Measurements from ENCODE around the gene BRAF.
"Not testable (repeated sequence)": the region's sequence is repeated elsewhere in the genome, so short reads cannot be mapped to it uniquely, and the experiment has no call there.

BRAF gene

DNA sequence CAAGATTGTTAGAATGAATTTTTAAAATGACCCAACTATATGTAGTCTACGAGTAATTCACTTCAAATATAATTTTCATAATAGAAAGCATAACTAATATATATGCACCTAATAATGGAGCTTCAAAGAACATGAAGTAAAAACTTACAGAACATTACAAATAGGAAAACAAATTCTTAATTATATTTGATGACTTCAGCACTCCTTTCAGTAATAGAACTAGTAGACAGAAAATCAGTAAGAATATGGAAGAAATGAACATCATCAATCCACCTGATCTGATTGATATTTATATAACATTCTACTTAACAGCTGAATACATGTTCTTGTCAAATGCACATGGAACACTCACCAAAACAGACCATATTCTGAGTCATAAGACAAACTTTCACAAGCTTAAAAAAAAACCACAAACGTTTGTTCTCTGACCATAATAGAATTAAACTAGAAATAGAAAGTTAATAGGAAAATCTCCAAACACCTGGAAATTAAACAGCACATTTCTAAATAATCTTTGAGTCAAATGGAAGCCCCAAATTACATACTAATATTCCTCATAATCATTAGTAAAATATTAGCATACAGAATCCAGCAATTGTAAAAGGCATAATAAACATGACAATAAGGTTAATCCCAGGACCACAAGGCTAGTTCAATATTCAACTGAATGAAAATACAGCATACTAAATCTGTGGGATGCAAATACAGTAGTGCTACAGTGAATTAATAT is 48.0 kb downstream of the BRAF start:
- DNase-seq, result no peak

DNA sequence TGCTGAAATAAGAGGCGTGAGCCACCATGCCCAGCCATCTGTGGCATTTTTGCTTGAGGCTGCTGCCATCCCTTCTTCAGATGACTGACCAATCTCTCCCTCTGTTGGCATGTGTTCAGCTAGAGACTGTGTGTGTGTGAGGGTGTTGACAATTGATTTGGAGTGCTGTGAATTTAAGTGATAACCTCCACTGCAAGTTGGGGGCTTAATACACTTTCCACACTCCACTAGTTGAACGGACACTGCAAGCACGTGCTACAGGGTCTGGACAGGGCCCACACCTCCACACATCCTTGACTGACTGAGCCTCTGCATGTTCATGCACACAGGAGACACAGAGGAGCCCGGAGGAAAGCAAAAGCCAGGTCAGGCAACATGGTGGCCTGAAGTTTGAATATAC is 51.3 kb downstream of the BRAF start:
- no peak for DNase-seq

DNA sequence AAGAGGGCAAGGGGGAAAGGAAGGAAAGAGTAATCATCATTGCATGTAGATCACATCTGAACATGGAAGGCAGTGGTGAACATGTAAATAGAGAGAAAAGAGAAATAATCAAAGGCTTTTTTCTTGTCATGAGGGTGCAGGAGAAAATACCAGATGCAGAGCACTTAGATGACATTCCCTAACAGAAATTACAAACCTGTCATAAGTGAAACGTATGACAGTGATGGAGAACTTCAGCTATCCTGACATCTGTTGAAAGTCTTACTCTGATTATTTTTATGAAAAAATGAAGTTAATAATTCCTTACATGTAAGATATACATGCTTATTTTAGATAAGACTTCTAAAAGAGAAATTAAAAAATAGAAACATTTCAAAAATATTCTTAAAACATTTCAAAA is 54.7 kb downstream of the BRAF start:
- DNase-seq, result no peak

DNA sequence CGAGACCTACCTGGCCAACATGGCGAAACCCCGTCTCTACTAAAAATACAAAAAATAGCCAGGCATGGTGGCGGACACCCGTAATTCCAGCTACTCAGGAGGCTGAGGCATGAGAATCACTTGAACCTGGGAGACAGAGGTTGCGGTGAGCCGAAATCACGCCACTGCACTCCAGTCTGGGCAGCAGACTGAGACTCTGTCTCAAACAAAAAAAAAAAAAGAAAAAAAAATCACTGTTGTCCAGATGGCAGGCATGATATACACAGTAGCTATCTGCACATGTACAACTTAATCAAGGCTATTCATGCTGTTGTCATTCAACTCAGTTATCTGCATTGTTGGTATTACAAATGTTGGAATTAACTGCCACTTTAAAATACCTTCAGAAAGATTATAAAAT is 55.3 kb downstream of the BRAF start:
- no peak for DNase-seq

DNA sequence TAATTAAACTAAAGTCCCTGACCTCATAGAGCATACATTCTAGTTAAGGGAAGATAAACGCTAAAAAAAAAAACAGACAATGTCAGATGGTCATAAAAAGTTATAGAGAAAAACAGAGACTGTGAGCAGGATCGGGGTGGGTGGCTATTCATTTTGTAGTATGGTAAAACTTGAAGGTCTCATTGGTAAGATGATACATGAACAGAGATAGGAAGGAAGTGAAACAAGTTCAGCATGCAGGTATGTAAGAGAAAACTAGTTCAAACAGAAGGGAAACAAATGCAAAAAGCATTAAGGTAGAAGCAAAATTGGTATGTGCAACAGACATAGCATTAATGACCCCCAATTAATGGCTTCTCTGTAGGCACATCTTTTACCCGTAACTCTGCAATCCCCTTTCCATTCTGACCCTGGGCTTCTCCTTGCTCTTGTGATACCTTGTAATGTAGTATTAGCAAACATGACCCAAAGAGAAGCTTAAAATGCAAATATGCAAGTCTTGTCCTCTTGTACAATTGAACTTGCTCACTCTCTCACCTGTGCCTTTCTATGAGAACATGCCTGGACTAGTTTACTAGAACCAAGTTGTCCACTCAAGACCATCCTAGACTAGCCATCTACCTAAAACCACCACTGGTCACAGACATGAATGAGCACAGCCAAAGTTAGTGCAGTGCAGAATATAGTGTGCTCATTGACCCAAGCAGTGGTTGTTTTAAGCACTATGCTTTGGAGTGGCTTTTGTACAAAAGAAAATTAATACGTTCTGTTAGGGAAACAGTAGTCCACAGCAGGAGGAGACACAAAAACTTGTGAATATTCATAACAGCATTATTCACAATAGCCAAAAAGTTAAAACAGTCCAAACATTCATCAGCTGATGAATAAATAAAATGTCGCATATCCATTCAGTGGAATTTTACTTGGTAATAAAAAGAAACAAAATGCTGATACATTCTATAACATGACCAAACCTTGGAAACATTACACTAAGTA is 57.0 kb downstream of the BRAF start:
- no peak for DNase-seq

DNA sequence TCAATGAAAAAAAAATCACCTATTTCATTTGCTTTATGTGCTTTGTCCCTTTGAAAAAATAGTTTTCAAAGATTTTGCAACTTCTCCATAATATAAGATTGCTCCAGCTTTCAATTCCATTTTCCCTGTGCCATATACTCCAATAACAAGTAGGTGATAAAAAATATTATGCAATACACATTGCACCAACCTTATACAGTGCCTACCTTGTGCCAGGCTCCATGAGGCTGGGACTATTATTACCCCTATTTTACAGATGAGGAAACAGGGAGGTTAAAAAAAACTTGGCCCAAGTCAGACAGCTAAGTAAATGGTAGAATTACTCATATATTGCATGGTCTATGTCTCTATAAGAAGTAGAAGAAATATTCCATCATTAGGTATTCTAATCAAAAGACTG is 57.8 kb downstream of the BRAF start:
- no peak for DNase-seq

DNA sequence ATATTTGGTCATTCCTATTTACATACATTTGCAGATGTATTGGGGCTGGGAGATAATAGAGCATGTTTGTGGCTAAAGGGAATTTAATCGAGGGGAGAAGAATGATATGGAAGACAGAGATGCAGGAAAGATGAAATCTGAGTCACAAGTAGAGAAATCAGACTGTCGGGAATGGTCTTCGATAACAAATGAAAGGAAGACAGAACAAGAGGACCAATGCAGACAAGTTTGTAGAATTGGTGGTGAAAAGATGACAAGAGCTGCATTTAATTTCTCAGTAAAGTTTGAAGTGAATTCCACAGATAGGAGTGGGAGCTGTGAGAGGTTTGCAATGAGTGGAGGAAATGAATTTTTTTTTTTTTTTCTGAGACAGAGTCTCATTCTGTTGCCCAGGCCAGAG is 60.0 kb downstream of the BRAF start:
- no peak for DNase-seq

DNA sequence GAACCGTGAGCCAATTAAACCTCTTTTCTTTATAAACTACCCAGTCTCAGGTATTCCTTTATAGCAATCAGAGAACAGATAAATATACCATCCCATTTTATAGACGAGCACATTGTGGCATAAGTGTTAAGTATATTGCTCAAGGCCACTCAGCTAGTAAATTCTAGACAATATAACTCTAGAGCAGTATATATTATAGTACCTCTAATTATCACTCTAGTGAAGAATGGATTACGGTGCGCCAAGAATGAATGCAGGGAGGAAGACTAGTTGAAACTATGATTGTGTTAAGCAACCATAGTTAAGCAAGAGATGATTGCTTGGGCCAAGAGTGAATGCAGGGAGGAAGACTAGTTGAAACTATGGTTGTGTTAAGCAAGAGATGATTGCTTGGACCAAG is 60.9 kb downstream of the BRAF start:
- no peak for DNase-seq

DNA sequence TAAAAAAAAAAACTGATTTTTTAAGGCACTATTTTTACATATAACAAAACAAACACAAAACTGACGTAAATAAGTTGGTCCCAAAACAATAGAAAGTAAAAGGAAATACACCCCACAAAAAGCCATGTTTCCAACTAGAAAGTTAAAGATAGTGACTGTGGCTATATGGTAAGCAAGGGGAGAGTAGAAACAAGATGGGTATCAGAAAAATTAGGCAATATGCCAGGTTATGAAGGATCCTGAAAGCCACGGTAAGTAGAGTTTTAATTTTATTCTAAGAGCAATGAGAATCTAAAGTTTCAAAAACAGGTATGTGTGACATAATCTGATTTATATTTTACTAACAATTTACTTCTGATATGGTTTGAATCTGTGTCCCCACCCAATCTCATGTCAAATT is 61.5 kb downstream of the BRAF start:
- DNase-seq, result no peak

DNA sequence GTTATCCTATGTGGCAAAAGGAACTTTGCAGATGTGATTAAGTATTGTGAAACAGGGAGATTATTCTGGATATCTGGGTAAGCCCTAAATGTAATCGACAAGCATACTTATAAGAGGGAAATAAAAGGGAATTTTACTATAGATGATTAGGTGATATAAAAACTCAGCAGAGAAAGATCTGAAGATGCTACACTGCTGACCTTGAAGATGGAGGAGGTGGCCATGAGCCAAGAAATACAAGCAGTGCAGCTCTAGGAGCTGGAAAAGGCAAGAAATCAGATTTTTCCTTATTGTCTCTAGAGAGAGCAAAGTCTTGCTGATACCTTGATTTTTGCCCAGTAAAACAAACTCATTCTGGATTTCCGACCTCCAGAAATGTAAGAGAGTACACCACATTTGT is 67.7 kb downstream of the BRAF start:
- DNase-seq, result no peak

DNA sequence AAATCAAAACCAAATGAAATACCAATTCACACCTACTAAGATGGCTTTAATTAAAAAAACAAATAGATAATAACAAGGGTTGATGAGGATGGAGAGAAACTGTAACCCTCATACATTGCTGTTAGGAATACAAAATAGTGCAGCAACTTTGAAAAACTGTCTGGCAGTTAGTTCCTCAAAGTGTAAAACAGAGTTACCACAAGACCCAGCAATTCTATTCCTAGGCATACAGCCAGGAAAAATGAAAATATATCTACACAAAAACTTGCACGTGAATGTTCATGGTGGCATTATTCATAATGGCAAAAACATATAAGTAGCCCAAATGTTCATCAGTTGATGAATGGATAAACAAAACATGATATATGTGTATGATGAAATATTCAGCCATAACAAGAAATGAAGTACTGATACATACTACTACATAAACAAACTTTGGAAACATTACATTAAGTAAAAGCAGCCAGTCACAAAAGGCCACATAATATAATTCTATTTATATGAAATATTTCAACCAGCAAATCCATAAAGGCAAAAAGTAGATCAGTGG is 83.5 kb downstream of the BRAF start:
- no peak for DNase-seq

DNA sequence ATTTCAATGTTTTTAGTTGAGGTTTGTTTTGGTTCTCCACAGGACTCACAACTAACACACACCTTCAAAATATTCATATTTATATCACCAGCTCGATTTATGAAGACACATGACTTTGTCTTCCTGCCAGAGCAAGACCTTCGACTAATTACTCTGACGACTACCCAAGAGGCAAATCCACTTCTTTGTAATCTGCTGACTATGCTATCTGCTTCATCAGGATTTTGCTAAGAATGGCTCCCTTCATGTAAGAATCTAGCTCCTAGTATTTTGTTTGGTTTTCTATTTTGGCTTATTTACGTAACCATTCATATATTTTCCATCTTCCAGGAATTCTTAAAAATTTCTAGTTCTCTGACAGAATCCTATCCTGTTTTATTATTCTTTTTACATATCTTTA is 93.0 kb downstream of the BRAF start:
- no peak for DNase-seq

DNA sequence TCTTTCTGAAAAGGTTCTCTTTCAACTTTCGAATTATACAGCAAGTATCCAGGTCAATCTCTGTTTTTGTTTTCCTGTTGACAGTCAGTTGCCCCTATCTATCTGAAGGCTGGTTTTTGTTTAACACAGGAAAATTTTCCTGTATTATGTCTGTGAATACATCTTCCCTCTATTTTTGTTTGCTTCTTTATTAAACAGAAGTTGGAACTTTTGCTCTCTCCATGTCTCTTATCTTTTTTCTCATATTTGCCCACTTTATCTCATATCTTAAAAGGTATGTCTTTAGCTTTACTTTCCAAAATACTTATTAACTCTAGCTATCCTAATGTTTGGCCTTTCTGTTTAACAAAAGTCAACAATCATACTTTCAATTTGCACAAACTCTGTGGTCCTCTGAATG is 95.0 kb downstream of the BRAF start:
- DNase-seq, result no peak

DNA sequence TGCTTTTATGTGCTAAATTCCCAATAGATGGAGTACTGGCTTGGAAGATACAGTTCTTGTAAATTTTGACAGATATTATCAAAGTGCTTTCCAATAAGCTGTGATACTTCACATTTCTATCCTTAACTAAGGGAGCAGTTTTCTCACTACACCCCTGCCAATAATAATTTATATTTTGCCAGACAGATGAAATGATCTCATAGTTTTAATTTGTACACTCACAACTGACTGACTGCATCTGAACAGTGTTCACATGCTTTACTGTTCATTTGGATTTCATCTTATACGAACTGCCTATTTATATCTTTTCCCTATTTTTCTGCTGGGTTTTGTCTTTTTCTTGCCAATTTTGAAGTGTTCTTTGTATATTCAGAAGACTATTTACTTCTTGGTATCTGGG is 96.0 kb downstream of the BRAF start:
- DNase-seq, result no peak

DNA sequence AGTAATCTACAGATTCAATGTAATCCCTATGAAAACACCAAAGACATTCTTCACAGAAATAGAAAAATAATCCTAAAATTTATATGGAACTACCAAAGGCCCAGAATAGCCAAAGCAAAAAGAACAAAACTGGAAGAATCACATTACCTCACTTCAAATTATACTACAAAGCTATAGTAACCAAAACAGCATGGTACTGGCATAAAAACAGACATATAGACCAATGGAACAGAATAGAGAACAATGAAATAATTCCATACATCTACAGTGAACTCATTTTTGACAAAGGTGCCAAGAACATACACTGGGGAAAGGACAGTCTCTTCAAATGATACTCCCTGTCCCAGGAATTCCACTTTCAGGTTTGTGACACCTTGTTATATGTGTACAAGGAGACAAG is 107.3 kb downstream of the BRAF start:
- not testable (repeated sequence) for DNase-seq

DNA sequence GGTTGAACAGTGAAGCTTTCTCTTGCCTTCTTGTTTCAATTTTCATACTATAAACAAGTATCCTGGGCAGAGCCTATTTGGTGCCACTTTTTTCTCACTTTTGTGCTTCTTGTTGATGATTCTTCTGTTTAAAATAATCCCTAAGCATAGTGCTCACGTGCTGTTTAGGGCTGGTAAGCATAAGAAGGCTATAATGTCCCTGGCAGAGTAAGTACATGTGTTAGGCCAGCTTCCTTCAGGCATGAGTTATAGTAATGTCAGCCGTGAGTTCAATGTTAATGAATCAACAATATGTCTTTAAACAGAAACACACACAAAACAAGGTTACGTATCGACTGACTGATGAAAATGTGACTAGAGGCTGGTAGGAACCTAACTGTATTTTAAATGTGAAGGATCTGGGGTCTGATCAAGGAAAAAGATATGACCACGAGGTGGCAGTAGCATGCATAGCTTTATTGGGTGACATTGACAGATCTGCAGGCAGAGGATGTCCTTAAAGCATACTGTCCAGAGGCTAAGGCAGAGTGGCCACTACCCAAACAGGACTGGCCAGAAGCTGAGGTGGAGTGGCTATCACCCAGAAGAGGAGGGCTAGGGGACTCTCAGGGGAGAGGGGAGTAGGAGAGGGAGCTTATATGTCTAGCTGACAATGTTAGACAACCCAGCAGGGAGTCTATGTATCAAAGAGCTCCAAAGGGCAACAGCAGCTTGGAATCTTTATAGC is 113.7 kb downstream of the BRAF start:
- DNase-seq, result peak; percentile 26 to 42

DNA sequence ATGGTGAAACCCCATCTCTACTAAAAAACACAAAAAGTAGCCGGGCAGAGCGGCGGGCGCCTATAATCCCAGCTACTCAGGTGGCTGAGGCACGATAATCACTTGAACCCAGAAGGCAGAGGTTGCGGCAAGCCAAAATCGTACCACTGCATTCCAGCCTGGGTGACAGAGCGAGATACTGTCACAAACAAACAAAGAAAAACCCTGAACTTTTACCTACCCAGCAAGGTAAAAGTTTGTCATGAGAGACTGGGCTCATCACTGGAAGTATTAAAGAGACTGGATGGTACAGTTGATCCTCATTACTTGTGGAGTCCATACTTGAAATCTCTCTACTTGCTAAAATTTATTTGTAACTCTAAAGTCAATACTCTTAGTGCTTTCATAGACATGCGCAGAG is 114.3 kb downstream of the BRAF start:
- DNase-seq, result no peak

DNA sequence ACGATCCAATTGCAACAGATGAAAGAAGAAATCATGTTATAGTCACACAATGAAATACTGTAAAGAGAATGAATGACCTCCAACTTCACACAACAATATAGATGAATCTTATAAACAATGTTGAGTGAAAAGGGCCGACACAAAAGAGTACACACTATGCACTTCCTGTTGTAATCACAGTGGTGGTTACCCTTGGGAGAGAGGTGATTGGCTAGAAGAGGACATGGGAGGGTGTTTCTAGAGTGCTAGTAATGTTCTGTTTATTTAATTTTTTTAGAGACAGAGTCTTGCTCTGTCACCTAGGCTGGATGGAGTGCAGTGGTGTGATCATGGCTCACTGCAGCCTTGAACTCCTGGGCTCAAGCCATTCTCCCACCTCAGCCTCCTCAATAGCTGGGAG is 145.8 kb downstream of the BRAF start:
- no peak for DNase-seq

DNA sequence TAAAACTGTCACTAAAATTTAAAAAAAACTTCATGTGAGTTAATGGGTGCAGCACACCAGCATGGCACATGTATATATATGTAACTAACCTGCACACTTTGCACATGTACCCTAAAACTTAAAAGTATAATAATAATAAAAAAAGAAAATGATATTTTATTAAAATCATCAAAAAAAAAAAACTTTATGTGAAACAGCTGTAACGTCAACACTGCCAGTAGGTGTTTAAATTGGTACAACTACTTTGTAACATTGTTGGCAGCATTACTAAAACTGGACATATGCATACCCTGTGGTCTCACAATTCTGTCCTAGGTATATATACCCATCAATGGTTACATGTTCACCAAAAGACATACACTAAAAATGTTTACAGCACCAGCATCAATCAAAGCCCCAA is 146.2 kb downstream of the BRAF start:
- no peak for DNase-seq

DNA sequence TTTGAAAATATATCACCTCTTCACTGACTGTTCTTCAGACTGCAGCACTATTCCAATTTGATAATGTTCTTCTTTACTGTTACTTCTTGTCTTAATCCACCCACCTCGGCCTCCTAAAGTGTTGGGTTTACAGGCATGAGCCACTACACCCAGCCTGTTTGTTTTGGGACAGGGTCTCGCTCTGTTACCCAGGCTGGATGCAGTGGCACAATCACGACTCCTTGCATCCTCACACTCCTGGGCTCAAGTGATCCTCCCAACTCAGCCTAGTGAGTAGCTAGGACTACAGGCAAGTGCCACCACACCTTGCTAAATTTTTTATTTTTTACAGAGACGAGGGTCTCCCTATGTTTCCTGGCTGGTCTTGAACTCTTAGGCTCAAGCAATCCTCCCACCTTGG is 150.4 kb downstream of the BRAF start:
- DNase-seq, result no peak

DNA sequence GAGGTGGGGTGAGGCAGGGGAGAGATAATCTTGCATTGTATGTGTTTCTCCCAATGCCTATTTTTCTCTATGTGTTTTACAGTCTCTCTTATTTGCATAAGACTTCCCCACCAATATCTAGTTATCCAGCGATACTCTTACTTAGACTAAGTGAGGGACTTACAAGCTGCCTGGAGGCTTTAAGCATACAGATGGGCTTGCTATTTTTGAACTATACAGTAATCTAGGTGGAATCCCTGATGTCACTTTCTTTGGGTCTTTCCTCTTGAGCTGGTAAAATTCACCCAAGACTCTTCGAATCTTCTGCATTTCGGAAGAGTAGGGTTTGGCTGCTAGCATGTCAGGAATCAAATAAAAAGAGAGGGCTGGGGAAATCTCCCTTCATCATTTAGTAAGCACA is 151.6 kb downstream of the BRAF start:
- no peak for DNase-seq

DNA sequence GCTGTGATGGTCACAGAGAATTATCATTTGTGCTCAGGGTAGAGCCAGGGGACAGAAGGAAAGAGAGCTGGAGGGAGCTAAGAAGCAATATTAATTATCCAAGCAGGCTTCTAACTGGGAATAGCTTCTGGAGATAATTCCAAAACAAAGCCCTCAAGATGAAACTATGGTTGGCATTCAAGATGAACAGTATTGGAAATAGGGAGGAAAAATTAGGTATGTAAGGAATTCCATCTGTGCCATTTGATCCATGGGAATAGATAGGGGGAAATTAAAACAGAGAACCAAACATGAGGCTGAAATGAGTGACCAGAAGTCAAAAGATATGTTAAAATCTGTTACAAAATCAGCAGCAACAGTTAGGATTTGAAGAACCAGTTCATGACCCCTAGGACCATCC is 152.9 kb downstream of the BRAF start:
- DNase-seq, result no peak

DNA sequence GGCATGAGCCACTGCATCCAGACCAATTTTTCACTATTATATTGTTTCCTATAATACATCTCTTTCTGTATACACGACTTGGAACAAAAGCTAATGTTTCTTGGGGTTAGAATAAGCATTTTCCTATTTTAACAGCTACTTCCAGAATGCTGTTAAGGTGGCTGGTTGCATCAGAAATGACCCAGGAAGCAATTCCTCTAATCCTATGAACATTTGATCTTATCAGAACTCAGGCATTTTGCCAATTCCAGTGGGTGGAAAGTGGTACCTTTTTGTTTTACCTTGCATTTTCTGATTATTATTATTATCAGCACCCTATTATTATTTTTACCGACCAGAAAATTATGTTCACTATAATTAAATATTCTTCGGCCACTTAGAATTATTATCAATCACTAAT is 154.9 kb downstream of the BRAF start:
- DNase-seq, result no peak
